Stimulated activated CD4-positive, alpha-beta T cell treated with anti-CD3 and anti-CD28 coated beads, Interleukin-4, amount 100 ng/mL, for 48 hours (primary cell): ENCODE results near the gene EBPL.
"Not testable (repeated sequence)": the region's sequence is repeated elsewhere in the genome, so short reads cannot be mapped to it uniquely, and the experiment has no call there.

Source experiments
- DNase-seq, 2 donors: peaks; one replicate each; pipeline ENCODE4 v3.0.0-alpha.2; 2020; ENCODE audit warnings: low read depth in 2 of 2

EBPL gene

DNA sequence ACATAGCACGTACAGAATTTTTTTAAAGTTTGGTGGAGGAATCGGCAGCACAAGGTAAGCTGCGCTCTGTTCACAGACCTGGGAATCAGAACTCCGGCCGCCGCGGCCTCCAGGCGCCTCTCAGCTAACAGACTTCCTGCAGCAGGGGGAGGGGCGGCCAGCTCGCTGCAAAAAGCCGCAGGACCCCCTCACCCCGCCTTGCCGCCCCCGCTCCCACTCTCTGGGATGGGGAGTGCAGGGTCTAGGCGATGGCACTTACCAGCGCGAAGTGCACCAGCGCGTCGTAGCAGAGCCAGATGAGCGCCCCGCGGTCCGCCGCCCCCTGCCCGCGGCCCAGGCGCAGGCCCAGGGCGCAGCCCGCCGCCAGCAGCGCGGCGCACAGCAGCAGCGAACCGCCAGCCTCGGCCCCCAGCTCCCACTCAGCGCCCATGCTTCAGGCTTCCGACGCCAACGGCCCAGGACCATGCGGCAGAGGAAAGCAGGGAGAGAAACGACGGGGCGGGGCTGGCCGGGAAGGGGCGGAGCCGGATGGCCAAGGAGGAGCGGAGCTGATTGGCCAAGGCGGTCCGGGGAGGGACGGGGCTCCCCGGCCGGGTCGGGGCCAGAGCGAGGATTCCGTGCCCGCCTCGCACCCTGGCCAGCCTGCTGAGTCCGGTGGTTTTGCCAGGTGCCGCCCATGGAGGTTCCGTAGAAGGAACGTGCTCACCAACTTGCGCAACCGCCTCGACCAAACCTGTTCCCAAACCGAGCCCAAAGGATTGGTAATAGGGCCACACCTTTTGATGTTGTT, at the start of gene EBPL:
Gene EBPL (minus strand): TSS at position 492 of the 790 bp plus-strand sequence. CDS start 62 bp downstream, at position 430.
- DNase-seq: peak; percentile 91 to 92

DNA sequence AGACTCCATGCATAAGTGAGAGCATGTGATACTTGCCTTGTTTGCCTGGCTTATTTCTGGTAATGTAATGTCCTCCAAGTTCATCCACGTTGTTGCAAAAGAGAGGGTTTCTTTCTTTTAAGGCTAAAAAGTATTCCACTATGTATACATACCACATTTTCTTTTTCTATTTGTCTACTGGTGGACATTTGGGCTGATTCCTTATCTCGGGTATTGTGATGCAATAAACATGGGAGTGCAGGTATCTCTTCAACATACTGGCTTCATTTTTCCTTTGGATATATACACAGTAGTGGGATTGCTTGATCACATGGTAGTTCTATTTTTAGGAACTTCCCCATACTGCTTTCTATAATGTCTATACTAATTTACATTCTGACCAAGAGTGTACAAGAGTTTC, 49.6 kb upstream of the EBPL start:
- DNase-seq: no peak

DNA sequence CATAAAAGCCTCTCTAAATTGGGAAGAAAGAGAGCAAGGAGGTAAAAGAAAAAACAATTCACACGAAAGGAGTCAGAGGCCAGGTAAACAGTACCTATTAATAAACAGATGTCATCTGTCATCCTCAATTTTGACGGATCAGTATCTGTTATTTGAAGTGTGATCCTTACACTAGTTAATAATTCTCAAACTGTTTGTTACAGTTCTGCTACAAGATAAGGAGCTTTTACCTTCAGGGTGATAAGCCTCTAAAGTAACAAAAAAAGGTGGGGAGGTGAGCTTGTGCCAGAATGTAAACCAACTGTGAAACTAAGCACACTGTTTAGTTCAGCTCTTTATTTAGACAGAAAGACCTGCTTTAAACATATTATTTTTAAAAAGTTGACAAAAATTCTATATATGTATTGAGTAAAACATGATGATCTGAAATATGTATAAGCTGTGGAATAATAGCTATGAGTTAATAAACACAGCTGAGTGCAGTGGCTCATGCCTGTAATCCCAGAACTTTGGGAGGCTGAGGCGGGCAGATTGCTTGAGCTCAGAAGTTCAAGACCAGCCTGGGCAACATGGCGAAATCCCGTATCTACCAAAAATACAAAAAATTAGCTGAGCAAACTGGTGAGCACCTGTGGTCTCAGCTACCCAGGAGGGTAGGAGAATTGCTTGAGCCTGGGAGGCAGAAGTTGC, 48.4 kb upstream of the EBPL start:
- DNase-seq: no peak

DNA sequence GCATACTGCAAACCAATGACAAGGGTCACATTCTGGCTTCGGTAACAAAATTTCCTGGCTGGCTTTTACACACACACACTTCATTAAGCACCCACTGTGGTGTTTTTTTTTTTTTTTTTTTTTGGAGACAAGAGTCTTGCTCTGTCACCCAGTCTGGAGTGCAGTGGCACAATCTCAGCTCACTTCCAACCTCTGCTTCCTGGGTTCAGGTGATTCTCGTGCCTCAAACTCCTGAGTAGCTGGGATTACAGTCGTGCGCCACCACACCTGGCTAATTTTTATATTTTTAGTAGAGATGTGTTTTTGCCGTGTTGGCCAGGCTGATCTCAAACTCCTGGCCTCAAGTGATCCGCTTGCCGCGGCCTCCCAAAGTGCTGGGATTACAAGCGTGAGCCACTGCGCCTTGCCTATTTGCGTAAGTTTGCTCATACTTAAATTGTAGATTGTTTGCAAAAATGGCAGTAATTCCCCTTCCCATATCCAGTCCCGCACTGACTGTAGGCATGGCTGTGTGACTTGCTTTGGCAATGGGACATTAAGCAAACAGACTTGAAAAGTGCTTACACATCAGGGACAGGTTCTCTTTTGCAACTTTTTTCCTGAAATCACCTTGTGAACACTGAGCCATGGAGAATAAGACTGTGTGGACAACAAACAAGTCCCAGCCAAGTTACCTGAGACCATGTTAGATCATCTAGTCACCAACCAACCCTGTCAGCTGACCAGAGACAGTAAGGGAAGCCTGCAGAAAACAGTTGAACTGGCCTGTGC, 42.1 kb upstream of the EBPL start:
- no peak for DNase-seq

DNA sequence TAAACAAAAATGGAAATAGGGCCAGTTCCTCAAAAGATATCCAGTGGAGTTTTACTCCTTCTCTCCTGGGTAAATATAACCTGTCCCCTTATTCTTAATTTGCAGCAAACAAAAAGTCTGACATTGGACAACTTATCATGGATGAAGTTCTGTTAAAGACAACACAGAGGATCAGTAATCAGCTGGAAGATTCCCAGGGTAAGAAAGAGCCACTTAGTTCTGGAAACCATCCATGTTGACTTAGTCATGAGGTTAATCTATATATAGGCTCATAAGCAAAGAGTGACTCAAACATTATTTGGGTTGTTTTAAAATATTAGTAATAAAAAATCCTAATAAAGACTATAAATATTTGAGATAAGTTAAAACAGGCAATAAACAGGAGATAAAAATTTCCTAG, 40.5 kb upstream of the EBPL start:
- no peak for DNase-seq

DNA sequence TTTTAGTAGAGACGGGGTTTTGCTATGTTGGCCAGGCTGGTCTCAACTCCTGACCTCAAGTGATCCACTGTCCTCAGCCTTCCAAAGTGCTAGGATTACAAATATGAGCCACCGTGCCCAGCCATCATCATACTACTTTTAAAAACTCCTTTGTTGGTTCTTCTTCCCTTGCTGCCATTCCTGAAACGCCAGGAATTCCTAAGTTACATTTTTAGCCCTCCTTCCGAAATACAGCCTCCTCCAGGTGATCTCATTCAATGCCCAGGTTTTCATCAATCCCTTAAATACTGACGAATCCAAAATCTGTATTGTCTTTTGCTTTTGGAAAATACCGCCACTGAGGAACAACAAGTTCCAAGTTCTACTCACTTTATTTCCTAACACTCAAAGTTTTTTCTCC, 25.3 kb upstream of the EBPL start:
- no peak for DNase-seq

DNA sequence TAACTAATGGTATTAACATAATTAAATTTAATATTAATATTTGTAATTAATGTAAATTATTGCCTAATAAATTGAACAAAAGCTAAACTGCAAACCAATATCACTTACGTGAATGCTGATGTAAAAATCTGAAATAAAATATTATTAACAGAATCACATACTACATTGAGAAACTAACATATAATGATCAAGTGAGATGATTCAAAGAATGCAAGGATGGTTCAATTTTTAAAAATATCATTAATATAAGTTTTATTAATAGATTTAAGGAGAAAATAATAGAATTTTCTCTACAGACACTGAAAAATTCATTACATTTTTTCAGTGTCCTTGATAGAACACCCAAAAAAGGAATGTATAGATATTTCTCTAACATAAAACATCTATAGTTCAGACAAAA, 23.5 kb upstream of the EBPL start:
- no peak for DNase-seq

DNA sequence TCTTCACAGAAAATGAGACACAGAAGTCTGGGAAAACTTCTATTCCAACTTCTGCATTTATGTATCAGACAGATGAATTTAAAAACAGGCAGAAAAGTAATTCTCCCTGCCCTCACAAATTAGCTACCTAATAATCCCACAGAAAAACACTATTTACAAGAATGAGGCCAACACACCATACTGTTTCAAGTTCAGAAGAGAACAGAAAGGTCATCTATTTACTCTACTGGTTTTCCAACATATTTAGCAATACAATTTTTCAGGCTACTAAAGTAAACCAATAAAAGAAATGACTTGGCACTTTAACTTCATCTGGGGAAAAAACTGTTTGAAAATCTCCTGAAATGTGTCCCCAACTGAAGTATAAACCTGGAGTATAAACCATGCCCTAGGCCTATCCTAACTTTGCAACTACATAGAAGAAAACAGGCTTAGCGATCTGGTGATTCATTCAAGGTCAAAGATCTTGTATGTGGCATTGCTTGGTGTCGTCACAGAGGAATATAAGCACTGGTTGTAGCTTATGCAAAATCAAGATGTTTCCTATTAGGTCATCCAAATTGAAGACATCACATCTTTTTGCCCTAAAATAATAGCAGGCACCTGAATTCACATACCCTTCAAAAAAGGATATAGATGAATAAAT, 20.1 kb upstream of the EBPL start:
- DNase-seq: no peak

DNA sequence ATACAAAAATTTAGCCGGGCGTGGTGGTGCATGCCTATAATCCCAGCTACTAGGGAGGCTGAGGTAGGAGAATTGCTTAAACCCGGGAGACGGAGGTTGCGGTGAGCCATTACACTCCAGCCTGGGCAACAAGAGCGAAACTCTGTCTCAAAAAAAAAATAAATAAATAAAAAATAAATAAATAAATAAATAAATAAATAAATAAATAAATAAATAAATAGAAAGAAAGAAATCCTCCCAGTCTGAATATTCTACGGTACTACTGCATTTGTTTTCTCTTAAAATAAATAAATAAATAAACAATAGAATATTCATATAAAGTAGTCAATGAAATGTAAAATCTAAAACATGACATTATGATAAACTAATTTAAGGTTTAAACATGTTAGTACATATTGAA, 13.0 kb upstream of the EBPL start:
- DNase-seq: not testable (repeated sequence)

DNA sequence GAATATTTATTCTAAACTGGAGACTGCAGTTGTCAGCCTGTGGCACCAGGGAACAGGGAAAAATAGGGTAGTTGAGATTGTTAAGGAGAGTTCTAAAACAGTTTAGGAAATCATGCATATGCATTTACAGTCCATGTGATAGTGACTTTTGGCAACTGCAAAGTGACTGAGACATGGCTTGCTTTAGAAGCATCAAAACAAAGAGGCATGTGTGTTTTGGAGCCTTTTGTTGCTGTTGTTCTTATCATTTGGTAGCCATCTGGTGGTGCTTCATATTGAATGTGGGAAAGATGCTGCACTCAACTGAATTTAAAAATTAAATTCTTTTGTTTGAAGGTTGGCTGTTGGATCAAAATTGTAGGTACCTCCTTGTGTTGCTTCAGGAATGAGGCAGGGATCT, 10.2 kb upstream of the EBPL start:
- DNase-seq: no peak

DNA sequence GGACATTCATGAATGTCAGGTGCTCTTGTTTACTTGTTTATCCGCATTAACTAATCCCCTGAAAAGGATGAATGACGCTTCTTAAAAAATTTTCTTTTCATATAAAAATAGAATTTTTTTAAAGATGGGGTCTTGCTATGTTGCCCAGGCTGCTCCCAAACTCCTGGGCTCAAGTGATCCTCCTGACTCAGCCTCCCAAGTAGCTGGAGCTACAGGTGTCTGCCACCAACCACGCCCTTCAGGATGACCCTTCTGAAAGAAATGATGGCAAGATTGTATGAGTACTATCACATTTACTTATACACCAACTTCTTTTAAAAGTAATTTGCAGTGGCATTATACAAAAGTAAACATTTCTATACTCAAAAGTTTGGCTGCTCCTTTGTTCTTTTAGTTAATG, 6.2 kb upstream of the EBPL start:
- DNase-seq: no peak

DNA sequence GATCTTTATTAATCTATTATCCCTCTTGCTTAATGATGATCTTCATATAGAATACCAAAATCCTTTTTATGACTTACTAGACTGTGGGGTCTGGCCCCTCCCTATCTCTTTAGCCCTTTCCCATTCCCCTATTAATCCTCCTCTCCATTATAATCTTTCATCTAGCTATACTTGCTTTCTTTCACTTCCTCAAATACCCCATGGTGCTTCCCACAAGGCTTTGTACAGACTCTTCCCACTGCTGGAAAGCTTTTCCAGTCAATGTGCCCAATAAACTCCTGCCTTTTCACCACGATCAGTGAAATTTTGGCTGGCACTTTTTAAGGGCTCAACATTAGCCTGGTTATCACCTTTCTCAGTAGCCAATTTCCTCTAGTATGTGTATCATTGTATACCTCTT, 3.2 kb upstream of the EBPL start:
- no peak for DNase-seq

DNA sequence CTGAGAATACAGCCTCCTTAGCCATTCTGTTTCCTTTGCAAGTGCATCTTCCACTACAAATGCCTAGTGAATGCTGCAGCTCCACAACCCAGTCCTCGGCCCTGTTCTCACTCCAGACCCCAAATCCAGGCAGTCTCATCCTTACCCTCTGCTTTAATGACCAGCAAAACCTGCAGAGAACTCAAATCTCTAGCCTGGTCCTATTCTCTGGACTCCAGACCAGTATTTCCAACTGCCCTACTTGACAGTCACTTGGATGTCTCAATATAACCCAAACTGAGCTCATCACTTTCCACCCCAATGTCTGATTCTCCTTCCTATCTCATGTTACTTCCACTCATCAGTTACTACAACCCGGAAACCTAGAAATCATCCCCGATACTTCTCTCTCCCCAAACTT, 2.6 kb upstream of the EBPL start:
- DNase-seq: no peak

DNA sequence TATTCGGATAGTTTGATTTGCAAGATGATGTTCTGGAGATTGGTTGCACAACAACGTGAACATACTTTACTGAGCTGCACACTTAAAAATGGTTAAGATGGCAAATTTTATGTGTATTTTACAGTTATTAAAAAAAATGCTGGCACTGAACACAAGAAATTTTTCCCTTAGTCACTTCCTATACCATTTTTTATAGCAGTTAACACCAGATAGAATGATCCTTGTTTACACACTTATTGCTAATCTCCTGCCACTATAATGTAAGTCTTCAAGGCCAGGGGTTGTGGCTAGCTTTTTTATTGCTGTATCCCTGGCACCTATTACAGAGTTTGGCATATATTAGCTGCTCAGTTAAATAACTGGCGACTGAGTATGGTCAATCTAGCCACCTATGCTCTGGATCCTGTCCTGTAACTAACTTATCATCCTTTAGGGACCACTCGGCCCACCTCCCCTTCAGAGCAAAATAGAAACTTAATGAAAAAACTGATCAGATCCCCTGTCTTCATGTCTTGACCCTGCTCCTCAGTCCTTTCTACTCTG, 2.0 kb upstream of the EBPL start:
- no peak for DNase-seq

DNA sequence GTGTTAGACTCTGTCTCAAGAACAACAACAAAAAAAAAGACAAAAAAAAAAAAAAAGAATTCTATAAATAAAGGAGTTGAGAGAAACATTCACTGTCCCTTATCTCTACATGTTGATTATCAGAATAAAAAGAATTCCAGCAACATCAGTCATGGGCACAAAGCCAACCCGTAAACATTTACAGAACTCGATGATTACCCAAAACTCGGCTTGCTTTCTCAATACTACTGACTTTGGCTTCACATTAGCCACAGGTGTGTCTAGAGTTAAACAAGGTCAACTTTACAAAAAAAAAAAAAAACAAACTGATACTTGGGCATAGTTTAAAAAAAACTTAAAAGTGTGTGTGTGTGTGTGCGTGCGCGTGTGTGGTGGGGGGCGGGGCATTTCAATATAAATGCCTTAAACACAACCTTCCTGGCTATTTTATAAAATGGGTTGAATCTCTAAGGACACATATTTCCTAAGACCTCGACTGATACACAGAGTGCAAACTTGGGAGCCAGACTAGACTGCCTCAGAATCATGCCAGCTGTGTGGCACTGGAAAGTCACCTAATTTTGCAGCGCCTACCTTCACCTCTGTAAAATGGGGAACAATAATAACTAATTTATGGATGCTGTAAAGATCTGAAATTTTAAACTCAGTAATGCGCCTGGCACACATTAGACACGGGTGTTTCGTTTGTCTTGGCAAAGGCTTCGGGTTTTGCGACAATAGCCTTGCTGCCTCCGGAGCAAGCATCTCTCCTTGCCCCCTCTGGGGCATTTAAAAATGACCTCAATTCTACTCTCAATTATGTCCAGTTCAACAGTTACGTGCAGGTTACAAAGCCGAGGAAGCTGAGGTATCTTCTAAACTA, 922 bp downstream of the EBPL start:
- no peak for DNase-seq

DNA sequence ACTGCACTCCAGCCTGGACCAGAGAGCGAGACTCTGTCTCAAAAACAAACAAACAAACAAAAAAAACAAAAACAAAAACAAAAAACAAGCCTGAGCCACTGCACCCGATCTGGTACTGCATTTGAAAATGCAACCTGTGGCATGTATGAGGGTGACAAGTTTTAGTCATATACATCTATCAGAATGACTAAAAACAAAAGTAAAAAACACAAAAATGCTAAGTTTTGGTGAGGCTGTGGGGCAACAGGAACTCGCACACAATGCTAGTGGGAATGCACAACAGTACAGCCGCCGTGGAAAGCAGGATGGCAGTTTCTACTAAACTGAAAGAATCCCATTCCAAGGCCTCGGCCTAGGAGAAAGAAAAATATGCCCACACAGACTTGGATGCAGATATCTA, 7.8 kb downstream of the EBPL start:
- DNase-seq: no peak

DNA sequence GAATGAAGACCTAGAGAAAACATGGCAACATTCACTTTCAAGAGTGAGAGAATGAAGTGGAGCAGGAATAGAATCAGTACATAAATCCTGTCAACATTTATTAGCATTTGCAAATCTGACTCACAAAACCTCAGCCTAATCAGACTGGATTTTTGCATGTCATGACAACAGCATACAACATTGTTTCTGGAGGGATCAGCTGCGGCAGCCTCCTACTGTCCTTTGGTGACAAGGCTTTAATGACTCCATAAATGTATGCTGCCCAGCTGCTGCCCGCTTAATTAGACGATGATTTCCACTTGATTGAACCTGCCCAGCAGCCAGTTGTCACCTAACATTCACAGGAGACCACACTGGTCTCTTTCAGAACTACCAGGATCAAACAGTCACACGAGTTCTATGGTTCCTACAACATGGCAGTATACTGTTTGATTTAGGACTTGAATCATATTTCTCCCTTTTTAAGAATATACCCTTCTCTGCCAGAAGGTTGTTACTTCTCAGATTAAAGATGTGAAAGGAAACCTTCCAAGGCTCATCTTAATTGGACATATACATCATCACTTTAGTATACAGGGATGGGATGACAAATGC, 9.3 kb downstream of the EBPL start:
- DNase-seq: no peak

DNA sequence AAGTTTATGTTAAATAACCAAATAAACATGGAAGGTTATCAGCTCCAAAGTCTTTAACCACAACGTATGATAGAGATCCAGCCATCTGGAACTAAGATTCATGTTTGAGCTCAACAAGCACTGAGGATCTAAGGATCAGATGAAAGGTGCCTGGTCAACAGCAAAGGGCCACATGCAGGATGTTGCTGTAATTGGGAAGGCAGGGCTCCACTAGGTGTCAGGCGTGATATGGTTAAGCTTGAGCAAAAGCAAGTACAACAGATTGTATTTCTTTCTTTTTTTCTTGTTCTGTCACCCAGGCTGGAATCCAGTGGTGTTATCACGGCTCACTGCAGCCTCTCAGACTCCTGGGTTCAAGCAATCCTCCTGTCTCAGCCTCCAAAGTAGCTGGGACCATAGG, 12.0 kb downstream of the EBPL start:
- DNase-seq: no peak

DNA sequence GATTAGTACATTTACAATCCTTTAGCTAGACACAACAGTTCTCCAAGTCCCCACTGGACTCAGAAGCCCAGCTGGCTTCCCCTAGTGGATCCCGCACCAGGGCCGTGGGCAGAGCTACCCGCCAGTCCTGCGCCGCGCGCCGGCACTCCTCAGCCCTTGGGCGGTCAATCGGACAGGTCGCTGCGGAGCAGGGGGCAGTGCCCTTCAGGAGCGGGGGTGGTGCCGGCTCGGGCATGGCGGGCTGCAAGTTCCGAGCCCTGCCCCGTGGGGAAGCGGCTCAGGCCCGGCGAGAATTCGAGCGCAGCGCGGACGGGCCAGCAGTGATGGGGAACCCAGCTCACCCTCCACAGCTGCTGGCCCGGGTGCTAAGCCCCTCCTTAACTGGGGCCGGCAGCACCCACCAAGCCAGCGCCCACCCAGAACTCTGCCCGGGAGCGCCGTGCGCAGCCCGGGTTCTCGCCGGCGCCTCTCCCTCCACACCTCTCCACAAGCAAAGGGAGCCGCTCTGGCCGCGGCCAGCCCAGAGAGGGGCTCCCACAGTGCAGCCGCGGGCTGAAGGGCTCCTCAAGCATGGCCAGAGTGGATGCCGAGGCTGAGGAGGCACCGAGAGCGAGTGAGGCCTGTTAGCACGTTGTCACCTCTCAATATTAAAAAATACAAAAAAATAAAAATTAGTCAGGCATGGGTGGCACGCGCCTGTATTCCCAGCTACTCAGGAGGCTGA, 12.9 kb downstream of the EBPL start:
- no peak for DNase-seq
